K562 (cell line): ENCODE measurements around the gene GRIK5.

Experiments used
- EZH2 ChIP-seq: IDR thresholded peaks from 2 replicates; pipeline ENCODE4 v1.6.1; 2012; ENCODE audit warnings: low read depth, mild to moderate bottlenecking, inconsistent platforms, low read length, borderline replicate concordance
- ZNF174 ChIP-seq: fragments of 250-450 bp; sonication (Bioruptor Pico); IDR thresholded peaks from 2 replicates; pipeline ENCODE4 v1.4.0; 2020; ENCODE audit warnings: mild to moderate bottlenecking
- ZNF274 ChIP-seq: IDR thresholded peaks from 2 replicates; pipeline ENCODE4 v1.6.1; 2011; ENCODE audit warnings: low read depth, mild to moderate bottlenecking, low read length, moderate library complexity, borderline replicate concordance

- TF ChIP-seq ZNF274: no peak
- TF ChIP-seq ZNF174 (CRISPR knock-in tag): no peak
- TF ChIP-seq EZH2: no peak
These were observed 27.5 kb upstream of the GRIK5 start for GRCh38 chr19:42097461-42097860.
